ENCODE results near the gene SULT4A1. TPM values are rescaled to one million over a fixed set of nuclear protein-coding genes. Genes with fewer than 3 reads are reported as not detected.
"Not testable (repeated sequence)": the region's sequence is repeated elsewhere in the genome, so short reads cannot be mapped to it uniquely, and the experiment has no call there.

The SULT4A1 gene
- total RNA-seq, 1 donor from 2014 or later: 0.50 TPM

DNA sequence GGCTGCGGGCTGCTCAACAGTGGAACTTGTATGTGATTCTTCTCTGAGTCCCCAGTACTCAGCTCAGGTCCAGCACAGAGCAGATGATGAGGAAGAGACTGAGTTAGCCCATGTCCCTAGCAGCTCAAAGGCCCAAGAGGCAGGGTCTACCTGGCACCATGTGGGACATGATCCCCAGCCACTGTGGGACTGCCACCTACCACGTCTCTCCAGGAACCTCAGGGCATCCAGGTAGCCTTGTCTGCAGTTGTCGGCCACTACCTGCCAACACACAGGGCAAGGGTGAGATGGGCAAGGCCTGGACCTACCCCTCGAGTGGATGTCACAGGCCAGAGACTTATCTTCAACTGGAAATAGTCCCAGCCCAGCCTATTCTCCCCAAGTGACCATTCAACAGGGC is 25.1 kb upstream of the SULT4A1 start:
- no peak for DNase-seq (ENCODE audit: low read depth)

DNA sequence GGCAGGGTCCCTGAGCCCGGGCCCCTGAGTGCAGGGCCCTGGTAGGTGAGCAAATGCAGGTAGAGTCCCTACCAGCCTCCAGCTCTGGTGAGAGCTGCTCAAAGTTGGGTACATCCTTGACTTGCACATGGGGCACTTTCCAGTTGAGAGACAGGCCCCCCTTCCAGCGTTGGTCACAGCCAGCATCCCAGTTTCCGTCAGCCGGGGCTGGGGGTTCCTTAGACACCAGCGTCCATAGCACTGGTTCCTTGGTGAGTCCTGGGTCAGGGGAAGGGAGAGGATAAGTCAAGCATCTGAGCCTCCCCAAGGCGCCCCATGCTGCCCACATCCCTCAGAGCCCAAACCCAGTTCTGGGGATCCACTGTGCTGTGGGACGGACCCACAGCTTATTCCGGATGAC is 23.9 kb upstream of the SULT4A1 start:
- DNase-seq (ENCODE audit: low read depth): no peak

DNA sequence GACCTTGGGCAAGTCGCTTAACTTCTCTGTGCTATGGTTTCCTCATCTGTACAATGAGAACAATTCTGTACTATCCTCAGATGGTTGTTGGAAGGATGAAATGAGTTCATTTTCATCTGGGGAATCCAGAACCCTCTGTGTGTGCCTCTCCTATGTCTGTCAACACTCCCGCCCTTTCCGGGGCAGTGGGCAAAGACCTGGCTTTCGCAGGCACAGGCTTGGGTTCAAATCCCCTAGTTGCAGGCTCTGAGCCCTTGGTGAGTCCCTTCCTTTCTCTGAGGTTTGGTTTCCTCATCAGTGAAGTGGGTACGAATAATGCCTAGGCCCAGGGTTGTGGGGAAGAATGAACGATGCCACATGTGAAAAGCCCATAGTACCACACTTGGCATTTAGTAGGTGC is 23.5 kb upstream of the SULT4A1 start:
- DNase-seq (ENCODE audit: low read depth): no peak

DNA sequence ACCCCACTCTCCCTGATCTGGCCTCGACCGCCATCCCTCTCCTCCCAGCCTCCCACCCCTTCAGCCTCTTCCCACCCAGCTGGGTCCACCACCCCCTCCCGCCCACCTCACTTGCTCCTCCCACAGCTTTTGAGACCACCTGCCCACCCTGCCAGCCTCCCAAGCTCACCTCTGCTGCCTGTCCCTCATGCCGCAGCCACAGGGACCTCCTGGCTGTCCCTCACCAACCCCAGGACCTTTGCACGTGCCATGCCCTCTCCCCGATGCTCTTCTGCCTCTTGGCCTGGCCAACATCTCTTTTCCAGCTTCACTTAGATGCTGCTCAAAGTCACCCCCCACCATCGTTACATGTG is 23.0 kb upstream of the SULT4A1 start:
- DNase-seq (ENCODE audit: low read depth): no peak

DNA sequence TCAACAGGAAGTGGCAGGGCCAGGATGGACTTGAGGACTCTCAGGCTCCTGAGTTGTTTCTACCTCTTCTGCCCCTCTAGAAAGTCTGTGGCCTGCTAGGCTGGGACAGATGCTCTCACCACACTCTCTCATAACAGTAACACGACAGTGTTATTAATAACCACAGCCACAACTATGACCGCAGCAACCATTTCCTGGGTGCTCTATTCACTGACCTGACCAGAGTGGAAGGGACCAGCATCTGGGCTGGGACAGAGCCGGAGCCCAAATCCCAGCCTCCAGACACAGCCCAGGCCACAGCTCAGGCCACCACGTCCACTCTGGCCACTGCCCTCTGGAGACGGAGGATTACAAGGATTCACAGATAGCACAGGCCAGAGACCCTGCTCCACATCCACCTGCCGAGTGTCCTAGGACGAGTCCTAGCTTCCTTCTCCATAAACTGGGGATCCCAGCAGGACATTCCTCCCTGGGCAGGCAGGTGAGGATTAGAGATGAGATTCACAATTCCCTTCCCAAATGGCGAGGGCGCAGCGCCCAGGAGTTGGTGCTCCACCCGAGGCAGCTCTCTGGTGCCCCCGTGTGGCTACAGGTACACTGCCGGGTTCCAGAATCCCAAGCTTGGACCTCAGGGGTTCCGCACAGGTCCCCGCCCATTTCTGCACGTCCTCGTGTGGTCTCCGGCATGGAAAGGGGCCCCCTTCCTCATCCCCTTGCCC is 22.4 kb upstream of the SULT4A1 start:
- no peak for DNase-seq (ENCODE audit: low read depth)

DNA sequence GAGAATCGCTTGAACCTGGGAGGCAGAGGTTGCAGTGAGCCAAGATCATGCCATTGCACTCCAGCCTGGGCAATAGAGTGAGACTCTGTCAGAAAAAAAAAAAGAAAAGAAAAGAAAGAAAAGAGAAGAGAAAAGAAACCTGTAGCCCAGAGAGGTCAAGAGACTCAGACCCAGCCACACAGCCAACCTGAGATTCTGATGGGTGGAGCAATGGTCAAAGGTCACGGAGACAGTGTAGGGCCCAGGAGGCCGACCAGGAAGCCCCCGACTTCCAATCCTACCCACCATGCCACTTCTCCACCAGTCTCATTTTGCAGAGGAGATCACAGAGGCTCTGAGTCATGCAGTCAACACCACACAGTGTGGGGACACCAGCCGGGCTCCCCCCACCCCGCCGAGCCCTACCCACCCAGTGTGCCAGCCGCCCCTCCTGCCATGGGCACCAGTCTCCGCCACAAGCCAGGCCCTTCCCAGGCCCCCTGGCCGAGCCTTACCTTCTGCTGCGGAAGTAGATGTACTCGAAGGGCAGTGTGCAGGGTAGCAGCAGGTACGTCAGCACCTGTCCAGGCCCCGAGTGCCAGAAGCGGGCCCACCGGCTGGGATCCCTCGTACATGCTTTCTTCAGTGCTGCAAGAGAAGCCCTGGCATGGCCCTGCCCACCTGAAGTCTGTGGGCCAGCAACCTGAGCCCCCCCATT is 21.6 kb upstream of the SULT4A1 start:
- no peak for DNase-seq (ENCODE audit: low read depth)

DNA sequence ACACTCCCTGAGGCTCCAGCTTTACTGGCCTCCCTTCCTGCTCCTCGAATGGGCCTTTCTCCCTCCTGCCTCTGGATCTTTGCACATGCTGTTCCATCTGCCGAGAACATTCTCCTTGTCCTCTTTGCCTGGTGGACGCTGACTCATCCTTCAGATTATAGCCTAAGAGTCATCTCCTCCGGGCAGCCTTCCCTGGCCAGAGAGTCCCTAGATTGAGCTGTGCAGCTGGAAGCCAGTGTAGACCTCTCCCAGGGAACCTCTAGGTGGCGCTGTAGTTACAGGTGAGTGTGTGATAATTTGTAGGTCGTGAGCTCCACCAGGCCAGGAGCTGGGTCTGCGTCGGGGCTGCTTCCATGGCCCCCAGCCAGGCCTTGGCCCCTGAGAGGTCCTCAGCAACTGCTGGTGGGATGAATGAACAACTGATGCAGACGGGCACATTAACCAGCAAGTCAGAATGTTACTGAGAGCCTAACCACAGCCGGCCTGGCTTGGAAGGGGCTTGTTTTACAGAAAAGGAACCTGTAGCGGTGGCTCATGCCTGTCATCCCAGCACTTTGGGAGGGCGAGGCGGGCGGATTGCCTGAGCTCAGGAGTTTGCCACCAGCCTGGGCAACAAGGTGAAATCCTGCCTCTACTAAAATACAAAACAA is 20.8 kb upstream of the SULT4A1 start:
- peak; percentile 71 for DNase-seq (ENCODE audit: low read depth)

DNA sequence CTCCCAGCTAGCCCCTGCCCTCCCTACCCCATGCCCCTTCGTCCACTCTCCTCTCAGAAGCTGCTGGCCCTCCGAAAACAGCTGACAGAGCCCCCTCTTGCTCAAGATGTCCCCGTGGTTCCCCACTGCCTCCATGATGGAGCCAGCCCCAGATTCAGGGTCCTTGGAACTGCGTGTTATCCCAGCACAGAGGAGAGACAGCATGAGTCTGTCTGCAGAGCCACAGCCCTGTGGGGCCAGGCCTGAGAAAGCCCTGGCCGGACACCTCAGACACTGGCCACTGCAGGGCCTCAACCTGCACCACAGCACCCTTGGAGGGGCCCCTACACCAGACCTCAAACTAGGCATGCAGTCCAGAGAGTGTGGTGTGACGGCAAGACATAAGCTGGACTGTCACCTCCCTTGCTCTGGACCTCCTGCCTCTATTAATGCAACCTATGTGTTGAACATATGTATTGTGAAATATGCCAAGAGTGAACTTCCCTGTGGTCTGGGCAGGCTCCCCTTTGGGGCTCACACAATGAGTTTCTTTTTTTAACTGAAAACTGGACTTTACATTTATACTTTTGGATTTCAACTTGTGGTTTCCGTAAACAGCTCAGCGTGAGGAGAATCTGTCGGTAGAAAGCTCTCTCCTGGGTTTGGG is 19.9 kb upstream of the SULT4A1 start:
- DNase-seq (ENCODE audit: low read depth): no peak

DNA sequence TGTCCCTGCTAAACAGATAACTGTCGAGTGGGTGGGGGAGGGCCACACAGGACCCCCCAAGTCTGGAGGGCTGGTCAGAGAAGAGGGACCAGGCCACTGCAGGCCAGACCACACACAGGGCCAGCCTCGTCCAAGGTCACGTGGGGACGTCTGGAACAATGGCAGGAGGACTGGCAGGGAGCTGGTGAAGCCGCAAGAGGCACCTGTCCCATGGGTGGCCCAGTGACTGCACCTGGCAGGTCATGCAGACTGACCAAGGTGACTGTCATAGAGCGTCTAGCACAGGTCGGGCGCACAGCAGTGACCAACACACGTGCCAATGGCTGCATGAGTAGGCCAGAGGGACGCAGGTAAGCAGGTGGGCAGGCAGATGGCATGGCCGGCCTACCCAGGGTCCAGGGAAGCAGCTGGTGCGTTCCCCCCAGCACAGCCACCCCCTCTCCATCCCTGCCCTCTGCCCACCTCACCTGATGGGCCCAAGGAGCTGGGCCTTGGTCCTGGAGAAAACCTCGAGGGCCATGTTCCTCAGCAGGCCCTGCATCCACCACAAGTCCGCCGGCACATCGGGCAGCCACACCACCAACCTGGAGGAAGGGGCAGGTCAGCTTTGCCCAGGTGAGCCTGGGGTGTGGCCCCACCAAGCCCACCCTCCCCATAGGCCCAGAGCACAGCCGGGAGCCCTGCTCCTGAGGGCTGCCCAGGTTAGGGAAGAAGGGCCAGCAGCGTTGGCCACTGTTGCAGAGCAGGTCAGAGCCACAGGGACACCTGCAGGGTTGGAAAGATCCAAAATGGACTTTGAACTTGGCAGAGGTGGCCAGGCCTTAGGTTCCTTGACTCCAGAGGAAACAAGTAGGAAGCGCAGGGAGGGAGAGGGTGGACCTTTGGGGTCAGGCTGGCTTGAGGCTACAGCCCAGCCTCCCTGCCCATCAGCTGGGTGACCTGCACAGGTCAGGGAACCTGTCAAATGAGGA is 19.1 kb upstream of the SULT4A1 start:
- no peak for DNase-seq (ENCODE audit: low read depth)

DNA sequence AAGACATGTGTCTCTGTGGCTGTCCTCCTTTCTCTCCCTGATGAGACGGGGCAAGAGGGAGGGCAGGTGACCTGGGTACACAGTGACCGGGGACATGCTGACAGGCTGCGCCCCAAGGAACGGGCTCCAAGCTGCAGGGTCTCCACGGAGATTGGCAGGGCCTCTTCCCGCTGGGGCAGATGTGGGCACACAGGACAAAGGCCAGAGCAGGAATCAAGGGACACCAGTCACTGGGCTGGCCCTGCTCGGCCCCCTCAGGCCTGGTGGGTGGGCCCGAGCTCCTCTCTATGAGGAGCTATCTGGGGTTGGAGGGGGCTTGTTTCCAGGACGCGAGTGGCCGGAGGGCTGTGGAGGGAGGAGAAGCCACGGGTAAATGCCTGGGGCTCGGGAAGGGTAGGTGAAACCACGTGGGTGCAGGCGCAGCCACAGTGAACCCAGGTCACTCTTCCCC is 18.3 kb upstream of the SULT4A1 start:
- DNase-seq (ENCODE audit: low read depth): no peak

DNA sequence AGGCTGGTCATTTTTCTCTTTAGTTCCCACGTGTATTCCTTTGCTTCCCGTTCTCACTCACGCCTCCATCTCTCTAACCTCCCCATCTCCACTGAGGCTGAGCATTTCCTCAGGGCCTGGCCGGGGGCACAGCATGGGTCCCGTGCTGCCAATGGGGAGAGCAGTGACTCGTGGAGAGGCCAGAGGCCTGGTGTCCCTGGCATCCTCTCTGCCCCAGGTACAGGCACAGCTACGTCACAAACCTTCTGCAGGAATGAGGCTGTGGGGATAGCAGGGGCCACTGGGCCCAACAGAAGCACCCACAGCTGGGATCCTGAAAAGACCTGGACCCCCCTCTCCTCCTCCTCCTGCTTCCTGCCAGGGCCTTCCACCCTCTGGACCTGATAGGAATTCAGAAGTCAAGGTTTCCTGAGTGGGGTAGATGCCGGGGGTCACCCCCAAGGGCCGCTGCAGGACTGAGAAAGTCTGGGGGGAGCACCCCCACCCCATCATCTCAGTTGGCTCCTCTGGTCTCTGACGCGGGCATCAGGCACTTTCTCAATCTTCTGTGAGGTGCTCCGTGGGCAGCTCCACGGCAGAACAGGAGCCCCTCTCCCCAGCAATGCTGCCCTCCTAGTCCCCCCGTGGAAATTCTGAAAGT is 17.7 kb upstream of the SULT4A1 start:
- DNase-seq (ENCODE audit: low read depth): no peak

DNA sequence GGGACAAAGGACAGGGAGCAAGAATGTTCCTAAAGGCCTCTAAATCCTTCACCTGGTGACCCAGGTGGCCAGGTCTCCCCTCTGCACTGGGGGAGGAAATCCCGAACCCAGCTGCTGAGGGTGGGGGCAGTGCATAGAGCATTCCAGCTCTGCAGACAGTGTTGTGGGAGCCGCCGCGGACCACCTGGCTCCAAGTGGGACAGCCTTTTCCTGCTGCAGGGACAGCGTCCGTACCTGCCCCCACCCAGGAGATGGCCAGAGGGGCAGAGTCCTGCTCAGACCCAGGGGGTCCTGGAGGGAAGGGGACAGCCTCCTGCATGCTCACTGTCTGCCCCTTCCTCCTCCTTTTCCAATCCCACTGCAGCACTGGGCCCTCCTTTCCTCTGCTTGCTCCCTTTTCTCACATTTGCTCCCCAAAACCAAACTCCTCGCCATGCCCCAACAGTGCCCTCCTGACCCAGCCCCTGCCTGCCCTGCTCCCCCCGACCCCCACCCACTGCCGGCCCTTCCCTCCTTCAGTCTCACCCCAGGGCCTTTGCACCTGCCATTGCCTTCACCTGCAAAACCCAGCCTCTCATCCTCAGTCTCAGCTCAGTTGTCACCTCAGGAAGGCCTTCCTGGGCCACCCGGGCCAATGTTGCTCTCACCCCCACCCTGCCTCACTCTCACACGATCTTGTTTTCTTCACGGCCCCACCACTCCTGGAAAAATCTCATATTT is 16.7 kb upstream of the SULT4A1 start:
- DNase-seq (ENCODE audit: low read depth): no peak

DNA sequence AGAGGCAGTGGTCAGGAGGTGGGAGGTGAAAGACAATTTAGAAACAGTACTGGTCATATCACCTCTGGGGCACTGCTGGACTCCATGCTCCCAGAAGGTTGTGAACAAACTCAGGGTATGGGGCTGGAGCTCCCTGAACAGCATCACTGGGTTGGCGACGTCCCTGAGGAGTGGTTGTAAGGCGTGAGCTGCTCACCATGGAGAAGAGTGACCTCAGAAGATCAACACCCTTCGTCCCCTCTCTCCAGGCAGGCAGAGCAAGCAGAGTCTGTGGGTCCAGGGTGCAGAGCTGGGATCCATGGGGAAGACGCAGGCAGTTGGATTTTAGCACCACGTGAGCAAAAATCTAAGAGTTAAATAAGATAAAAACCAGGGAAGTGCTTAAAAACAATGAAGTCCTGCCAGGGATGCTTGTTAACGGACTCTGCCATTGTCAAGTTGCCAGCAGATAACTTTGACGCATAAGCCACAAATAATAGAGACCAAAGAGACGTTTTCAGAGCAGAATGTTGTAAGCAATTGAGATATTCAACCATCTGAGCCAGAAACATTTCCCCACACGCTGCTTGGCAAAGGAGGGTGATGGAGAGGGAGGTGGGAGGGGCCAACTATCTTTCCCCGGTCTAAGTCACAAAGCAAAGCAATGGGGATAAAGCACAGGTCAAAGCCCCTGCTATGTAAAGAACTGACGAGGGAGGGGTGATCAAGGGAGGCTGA is 15.9 kb upstream of the SULT4A1 start:
- no peak for DNase-seq (ENCODE audit: low read depth)

DNA sequence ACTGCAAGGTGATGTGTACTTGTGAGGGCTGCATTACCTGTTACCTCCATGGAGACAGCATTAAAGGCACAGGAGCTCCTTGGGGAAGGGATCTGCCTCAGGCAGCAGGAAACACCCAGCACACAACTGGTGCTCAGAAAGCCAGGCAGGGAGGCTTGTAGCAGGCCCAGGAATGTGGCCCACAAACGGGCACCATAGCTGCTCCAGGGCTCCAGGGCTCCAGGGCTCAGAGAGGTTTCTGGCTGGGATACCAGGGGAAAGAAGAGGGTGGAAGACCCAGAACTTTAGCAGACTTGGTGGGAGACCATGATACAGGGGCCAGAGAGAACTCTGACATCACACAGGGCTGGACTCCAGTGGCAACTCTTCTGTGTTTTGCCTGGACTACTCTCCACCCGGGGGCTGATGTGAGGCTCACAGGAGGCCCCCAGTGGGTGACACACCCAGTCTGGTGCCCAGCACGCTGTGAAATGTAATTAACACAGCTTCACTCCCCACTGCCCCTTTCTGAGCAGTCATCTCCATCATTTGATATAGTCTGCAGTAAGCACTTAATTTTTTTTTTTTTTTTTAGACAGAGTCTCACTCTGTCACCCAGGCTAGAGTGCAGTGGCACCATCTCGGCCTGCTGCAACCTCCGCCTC is 14.7 kb upstream of the SULT4A1 start:
- no peak for DNase-seq (ENCODE audit: low read depth)

DNA sequence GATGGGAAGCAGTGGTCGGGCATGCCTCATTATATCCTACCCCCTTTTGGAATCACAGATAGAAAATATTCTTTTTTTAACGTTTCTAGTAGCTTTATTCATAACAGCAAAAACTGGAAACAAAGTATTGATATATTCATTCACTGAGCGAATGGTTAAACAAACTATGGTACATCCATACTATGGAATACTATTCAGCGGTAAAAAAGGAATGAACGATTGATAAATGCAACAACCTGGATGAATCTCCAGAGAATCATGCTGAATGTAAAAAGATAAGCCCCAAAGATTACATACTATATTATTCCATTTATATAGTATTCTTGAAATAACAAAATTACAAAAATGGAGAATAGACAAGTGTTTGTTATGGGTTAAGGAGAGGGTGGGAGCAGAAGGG is 7.5 kb upstream of the SULT4A1 start:
- DNase-seq (ENCODE audit: low read depth): no peak

DNA sequence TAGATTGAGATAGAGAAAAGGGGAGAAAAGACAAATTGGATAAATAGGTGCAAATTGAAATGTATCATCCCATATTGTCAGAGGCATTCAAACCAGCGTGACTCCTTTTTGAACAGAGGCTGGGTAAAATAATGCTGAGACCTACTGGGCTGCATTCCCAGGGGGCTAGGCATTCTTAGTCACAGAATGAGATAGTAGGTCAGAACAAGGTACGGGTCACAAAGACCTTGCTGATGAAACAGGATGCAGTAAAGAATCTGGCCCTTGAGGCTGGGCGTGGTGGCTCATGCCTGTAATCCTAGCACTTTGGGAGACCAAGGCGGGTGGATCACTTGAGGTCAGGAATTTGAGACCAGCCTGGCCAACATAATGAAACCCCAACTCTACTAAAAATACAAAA is 6.7 kb upstream of the SULT4A1 start:
- not testable (repeated sequence) for DNase-seq (ENCODE audit: low read depth)

DNA sequence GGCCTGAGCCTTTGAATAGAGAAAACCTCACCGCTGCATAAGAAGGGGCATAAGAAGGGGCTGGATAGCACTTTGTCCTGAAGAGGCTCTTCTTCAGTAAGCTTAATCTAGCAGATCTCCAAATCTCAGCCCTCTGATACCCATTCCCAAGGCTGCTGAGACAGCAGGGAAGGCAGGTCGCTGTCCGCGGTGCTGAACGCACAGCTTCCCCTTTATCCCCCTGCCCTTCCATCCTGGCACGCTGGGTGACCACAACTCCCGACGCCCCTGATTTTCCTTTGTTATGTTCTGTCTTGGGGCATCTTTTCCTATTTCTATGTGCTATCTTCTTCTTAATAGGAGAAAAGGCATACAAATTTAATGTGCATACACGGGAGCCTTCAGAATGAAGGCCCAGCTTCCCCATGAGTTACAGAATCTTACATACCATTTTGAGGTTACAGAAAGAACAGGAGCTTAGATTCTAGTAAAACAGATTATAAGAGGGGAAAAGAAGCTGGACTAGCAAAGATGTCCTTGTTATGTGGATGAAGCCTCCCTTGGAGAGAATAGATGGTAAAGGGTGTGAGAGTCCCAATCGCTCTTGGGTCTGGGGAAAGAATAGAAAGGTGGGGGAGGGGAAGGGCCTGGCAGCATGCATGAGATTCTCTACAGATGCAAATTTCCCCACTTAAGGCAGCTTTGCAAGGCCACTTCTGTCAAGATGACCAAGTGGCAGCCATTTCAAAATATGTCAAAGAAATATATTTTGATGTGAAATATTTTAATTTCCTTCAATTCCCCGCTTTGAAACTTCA is 5.7 kb upstream of the SULT4A1 start:
- peak; percentile 40 for DNase-seq (ENCODE audit: low read depth)

DNA sequence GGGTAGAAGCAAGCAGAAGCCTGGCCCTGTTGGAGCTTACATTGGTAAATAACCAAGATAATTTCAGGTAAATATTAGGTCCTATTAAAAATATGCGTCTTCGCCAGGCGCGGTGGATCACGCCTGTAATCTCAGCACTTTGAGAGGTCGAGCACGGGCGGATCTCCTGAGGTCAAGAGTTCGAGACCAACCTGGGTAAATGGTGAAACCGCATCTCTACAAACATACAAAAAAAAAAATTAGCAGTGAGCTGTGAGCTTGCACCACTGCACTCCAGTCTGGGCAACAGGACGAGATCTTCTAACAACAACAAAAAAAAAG is 529 bp upstream of the SULT4A1 start:
- no peak for DNase-seq (ENCODE audit: low read depth)

Data from renal cortical epithelial cell (primary cell).